ENCODE results near the gene MMD2. TPM values are rescaled to one million over a fixed set of nuclear protein-coding genes. Genes with fewer than 3 reads are reported as not detected.

The MMD2 gene
- total and polyA plus RNA-seq, 2 of the 8 experiments (the other 6 are each of a cell fraction or from before 2014, with no cell fraction given) = 0.14 TPM; not detected in 1

- TF ChIP-seq HDAC6 (IDR thresholded peaks at IDR 0.05; ENCODE audit: low read depth, low read length) (no peak), MAX (IDR thresholded peaks at IDR 0.05) (no peak), RBBP5 (IDR thresholded peaks at IDR 0.05; ENCODE audit: borderline replicate concordance, low read depth, low read length) (no peak), KDM1A (IDR thresholded peaks at IDR 0.05; ENCODE audit: borderline replicate concordance, low read length) (no peak), EP300 (IDR thresholded peaks at IDR 0.05; ENCODE audit: borderline replicate concordance in 1 of 2, low read depth in 2 of 2, low read length in 2 of 2) (no peak)
These were observed 76.0 kb downstream of the MMD2 start (continued) for GRCh38 chr7:4883033-4883371.

Data from H1 (cell line).